ENCODE data around the gene WDR46.
"Not testable (repeated sequence)": the region's sequence is repeated elsewhere in the genome, so short reads cannot be mapped to it uniquely, and the experiment has no call there.

WDR46 gene

GRCh38 chr6:33276864-33277662, 12.0 kb downstream of the WDR46 start, which contains the start of gene B3GALT4 (continued):
- peak; percentile 86 for TF ChIP-seq SP2 (tag by site-specific recombination; IDR thresholded peaks at IDR 0.05)
- TF ChIP-seq ZNF777 (tag by site-specific recombination; IDR thresholded peaks at IDR 0.05; ENCODE audit: borderline replicate concordance) = no peak

GRCh38 chr6:33276581-33276863, 12.5 kb downstream of the WDR46 start:
- H3K4me1 ChIP-seq (ENCODE audit: control insufficient read depth, insufficient read depth, low read length) = peaks cover 31% of the 10 kb centered on the region
- no peaks in the 10 kb centered on the region for H3K9me3 ChIP-seq (ENCODE audit: control insufficient read depth, insufficient read depth, low read depth, low read length)
- TF ChIP-seq ZNF335 (tag by site-specific recombination; conservative IDR thresholded peaks at IDR 0.05) (peak; percentile 78; the same call in 1 of the 2 replicates), MYNN (tag by site-specific recombination; IDR thresholded peaks at IDR 0.05; ENCODE audit: borderline replicate concordance) (no peak), KLF7 (tag by site-specific recombination; IDR thresholded peaks at IDR 0.05; ENCODE audit: borderline replicate concordance) (0 out of 2 replicates have a peak, but pooled peaks have one; percentile 13)
- H3K27ac ChIP-seq (ENCODE audit: extremely low read depth, low read depth, low read length) = peak overlapping the region; percentile 79
- peaks cover 23 to 84% of the 10 kb centered on the region in 2 experiments for H3K36me3 ChIP-seq (ENCODE audit: control insufficient read depth in 2 of 2, insufficient read depth in 1 of 2, low read length in 2 of 2)
- peak overlapping the region; percentile 56 for H3K4me3 ChIP-seq (ENCODE audit: low read depth, low read length)
- CTCF ChIA-PET = interaction anchor here (0.7 to 2.5 kb wide), 15 partner anchors 10 to 150 kb away, joined by 3 to 22 read pairs (median 6); partner anchors contain the start of genes CUTA, PFDN6, WDR46 and ZBTB22
- POLR2A ChIA-PET = interaction anchor here (0.5 to 6.5 kb wide), 22 partner anchors 13 to 305 kb away, joined by 3 to 92 read pairs (median 6); partner anchors contain the start of genes BAK1, CUTA, PFDN6 and RGL2

GRCh38 chr6:33275795-33276580, 13.1 kb downstream of the WDR46 start:
- H3K36me3 ChIP-seq (ENCODE audit: control insufficient read depth in 2 of 2, insufficient read depth in 1 of 2, low read length in 2 of 2) = peaks cover 23 to 79% of the 10 kb centered on the region in 2 experiments
- peaks cover 31% of the 10 kb centered on the region for H3K4me1 ChIP-seq (ENCODE audit: control insufficient read depth, insufficient read depth, low read length)
- ChIA-PET CTCF (interaction anchor here (0.6 to 1.8 kb wide), 12 partner anchors 13 to 520 kb away, joined by 3 to 22 read pairs (median 4); partner anchors contain the start of genes CUTA, PFDN6, WDR46 and ZBTB22), POLR2A (interaction anchor here (0.5 to 6.5 kb wide), 17 partner anchors 14 to 304 kb away, joined by 3 to 92 read pairs (median 6); partner anchors contain the start of genes CUTA, PFDN6, RGL2 and WDR46)
- TF ChIP-seq GLIS2 (tag by site-specific recombination; IDR thresholded peaks at IDR 0.05) (peak; percentile 32; the same call in 1 of the 2 replicates), PATZ1 (tag by site-specific recombination; IDR thresholded peaks at IDR 0.05) (peak; percentile 14; the same call in 1 of the 2 replicates), ZNF600 (tag by site-specific recombination; IDR thresholded peaks at IDR 0.05) (0 out of 2 replicates have a peak, but pooled peaks have one; percentile 23)
- not testable (repeated sequence) for H3K9me3 ChIP-seq (ENCODE audit: control insufficient read depth, insufficient read depth, low read depth, low read length)
- peak overlapping the region; percentile 56; the same call in 1 of the 2 replicates for H3K4me3 ChIP-seq (ENCODE audit: low read depth, low read length)
- peak overlapping the region; percentile 79 for H3K27ac ChIP-seq (ENCODE audit: extremely low read depth, low read depth, low read length)

- ChIA-PET POLR2A (interaction anchor here (1.0 kb wide), 1 partner anchor 25 kb away, joined by 4 read pairs; the partner anchor contains the start of gene RGL2), CTCF (interaction anchor here (0.9 to 1.1 kb wide), 3 partner anchors 14 to 110 kb away, joined by 3 read pairs; no protein-coding TSS in a partner anchor)
- Histone ChIP-seq H3K4me1 (ENCODE audit: control insufficient read depth, insufficient read depth, low read length) (peaks cover 27% of the 10 kb centered on the region), H3K9me3 (ENCODE audit: control insufficient read depth, insufficient read depth, low read depth, low read length) (no peaks in the 10 kb centered on the region), H3K27ac (ENCODE audit: extremely low read depth, low read depth, low read length) (peak overlapping the region; percentile 79), H3K4me3 (ENCODE audit: low read depth, low read length) (peak overlapping the region; percentile 13; the same call in 1 of the 2 replicates), H3K36me3 (ENCODE audit: control insufficient read depth in 2 of 2, insufficient read depth in 1 of 2, low read length in 2 of 2) (peaks cover 23 to 71% of the 10 kb centered on the region in 2 experiments)
- peak; percentile 37 for TF ChIP-seq BCL11B (tag by site-specific recombination; IDR thresholded peaks at IDR 0.05; ENCODE audit: low read depth)
- no peak for TF ChIP-seq ZNF621 (tag by site-specific recombination; IDR thresholded peaks at IDR 0.05)
- TF ChIP-seq ZNF645 (tag by site-specific recombination; IDR thresholded peaks at IDR 0.05) = no peak
- TF ChIP-seq ZNF121 (tag by site-specific recombination; IDR thresholded peaks at IDR 0.05) = peak; percentile 92
- TF ChIP-seq ZNF629 (tag by site-specific recombination; IDR thresholded peaks at IDR 0.05) = 0 out of 2 replicates have a peak, but pooled peaks have one; percentile 12
- TF ChIP-seq ATF2 (tag by site-specific recombination; IDR thresholded peaks at IDR 0.05; ENCODE audit: low read depth) = 0 out of 2 replicates have a peak, but pooled peaks have one; percentile 52
- TF ChIP-seq SCRT2 (tag by site-specific recombination; IDR thresholded peaks at IDR 0.05) = peak; percentile 54
Observed at GRCh38 chr6:33273924-33274902, 14.8 kb downstream of the WDR46 start.

Measured in HEK293 (cell line).